ENCODE results near the gene CDH4. TPM values are rescaled to one million over a fixed set of nuclear protein-coding genes. Genes with fewer than 3 reads are reported as not detected.

CDH4 gene
- total and polyA plus RNA-seq, 2 donors (not counting 3 experiments of a cell fraction or from before 2014, with no cell fraction given): 0.17 to 0.51 TPM

DNA sequence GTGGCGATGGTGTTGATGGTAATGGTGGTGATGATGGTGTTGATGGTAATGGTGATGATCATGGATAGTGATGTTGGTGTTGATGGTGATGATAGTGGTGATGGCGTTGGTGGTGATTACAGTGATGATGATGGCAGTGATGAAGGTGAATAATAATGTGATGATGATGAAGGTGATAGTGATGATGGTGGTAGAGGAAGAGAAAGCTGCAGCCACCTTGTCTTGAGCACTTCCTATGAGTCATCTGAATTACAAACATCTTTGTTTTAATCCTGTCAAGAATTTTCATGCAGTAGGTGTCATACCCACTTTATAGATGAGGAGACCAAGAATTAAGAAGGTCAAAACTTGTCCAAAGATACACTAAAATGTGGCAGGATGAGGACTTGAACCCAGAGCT lies 571.2 kb downstream of the CDH4 start:
- no peak for FAIRE-seq
- no peak overlapping the region for H3K9ac ChIP-seq (replicated peaks; ENCODE audit: extremely low read depth, insufficient read depth, low read length)
- dilution Hi-C loops (cut with MboI; ENCODE audit: extremely low pct_ligation_motif_present, low sequenced_read_pairs) (no loop called here), intact Hi-C loops (cut with micrococcal nuclease) (no loop called here)
- POLR2A ChIA-PET: no interaction called here
- H3K79me2 ChIP-seq (ENCODE audit: control insufficient read depth, insufficient read depth, low read length): no peaks in the 10 kb centered on the region
- DNase-seq (ENCODE audit: low read depth, low spot score): no peak
- no peaks in the 10 kb centered on the region for H3K9me1 ChIP-seq (replicated peaks; ENCODE audit: control insufficient read depth, extremely low read depth, insufficient read depth, low read length)
- no peak overlapping the region for H3K4me2 ChIP-seq (ENCODE audit: insufficient read depth, low read length)
- no peak overlapping the region for H3K27ac ChIP-seq (ENCODE audit: insufficient read depth, low read depth, low read length)
- H4K20me1 ChIP-seq (replicated peaks; ENCODE audit: control insufficient read depth, extremely low read depth, insufficient read depth, low read length): no peaks in the 10 kb centered on the region
- H3K27me3 ChIP-seq (ENCODE audit: control insufficient read depth in 2 of 2, insufficient read depth in 2 of 2, low read length in 2 of 2): no peaks in the 10 kb centered on the region
- H3K9me3 ChIP-seq (replicated peaks; ENCODE audit: control insufficient read depth, insufficient read depth, low read length): peaks cover 1% of the 10 kb centered on the region
- H3K36me3 ChIP-seq (ENCODE audit: control insufficient read depth in 2 of 2, extremely low read depth in 1 of 2, insufficient read depth in 2 of 2, low read length in 2 of 2): no peaks in the 10 kb centered on the region
- CTCF ChIA-PET: no interaction called here
- TF ChIP-seq CTCF (IDR thresholded peaks at IDR 0.05; ENCODE audit: extremely low read depth in 1 of 2, insufficient read depth in 1 of 2, low read depth in 1 of 2, low read length in 2 of 2) (no peak), EZH2 (IDR thresholded peaks at IDR 0.05; ENCODE audit: borderline replicate concordance, low read depth, low read length, severe bottlenecking) (no peak), JUN (IDR thresholded peaks at IDR 0.05; ENCODE audit: borderline replicate concordance, insufficient read depth, insufficient read length, low read depth) (no peak), GATA2 (IDR thresholded peaks at IDR 0.05; ENCODE audit: insufficient read depth, insufficient read length, low read depth, low read length) (no peak), POLR2AphosphoS5 (IDR thresholded peaks at IDR 0.05; ENCODE audit: insufficient read depth, low read depth, low read length) (no peak), MAX (IDR thresholded peaks at IDR 0.05; ENCODE audit: insufficient read depth, insufficient read length) (no peak), MYC (IDR thresholded peaks at IDR 0.05; ENCODE audit: low read depth, low read length) (no peak), FOS (IDR thresholded peaks at IDR 0.05; ENCODE audit: borderline replicate concordance, insufficient read depth, low read length) (no peak), POLR2A (IDR thresholded peaks at IDR 0.05; ENCODE audit: low read depth, low read length) (no peak)
- H2AFZ ChIP-seq (ENCODE audit: low read depth, low read length): no peak overlapping the region
- no peak overlapping the region for H3K4me3 ChIP-seq (replicated peaks in 1 of 3; ENCODE audit: insufficient read depth in 1 of 3, low read depth in 1 of 3, low read length in 3 of 3)
- no TSS peak for BruUV-seq (replicated peaks)
- no peaks in the 10 kb centered on the region for H3K4me1 ChIP-seq (ENCODE audit: control insufficient read depth, extremely low read depth, insufficient read depth, low read length)

Measured in endothelial cell of umbilical vein (primary cell).